K562 (cell line): ENCODE data around the gene OTULIN. TPM values are rescaled to one million over a fixed set of nuclear protein-coding genes. Genes with fewer than 3 reads are reported as not detected.
A peak's percentile ranks its signal among the peaks of the same experiment; 100 is the strongest.

Experiments
- ATAC-seq: fragments of 200-7000 bp; cut with Tn5 transposase; 3 replicates; pipeline ENCODE4 v1.9.1; 2020; ENCODE audit warnings: moderate library complexity
- BruUV-seq: library from RNA; stranded (reverse); fragments of 400-500 nt; replicated peaks from 2 replicates; lab custom pipeline; 2021; lab: Mats Ljungman, UMichigan
- CTCF ChIA-PET: fragments of 300-600 bp; formaldehyde crosslinking; extraction: SDS; loops from one replicate; lab custom pipeline; 2021; ENCODE audit warnings: low intra/inter-chr PET ratio; lab: Yijun Ruan, JAX
- POLR2A ChIA-PET: fragments of 300-600, 350-650 bp; sonication (Branson Sonifier 250); formaldehyde crosslinking; extraction: SDS; loops from one replicate; lab custom pipeline; 2021; ENCODE audit warnings: antibody characterized with exemption, inconsistent platforms; lab: Yijun Ruan, JAX
- DNase-seq, 4 experiments: peaks; one replicate each; pipeline versions ENCODE4 v3.0.0 to v3.0.0-alpha.2; 2011 to 2018; ENCODE audit warnings: low spot score in 3 of 4, mixed read lengths in 3 of 4; ENCODE audit errors: extremely low read depth in 1 of 4
- FAIRE-seq: peaks from 2 replicates; lab custom pipeline; 2011; peaks lifted over from hg19 to GRCh38; lab: Jason Lieb, UNC
- H2AFZ ChIP-seq: 2 replicates; pipeline ENCODE4 v1.6.0; 2011; ENCODE audit warnings: low read depth, low read length, control low read depth, inconsistent platforms
- H3K27ac ChIP-seq: fragments of 200-600 bp; 3 replicates; pipeline ENCODE4 v1.8.0; 2011; ENCODE audit warnings: low read depth, mild to moderate bottlenecking, control low read depth, inconsistent platforms, low read length, moderate library complexity, mixed read lengths; ENCODE audit errors: extremely low read depth
- H3K27me3 ChIP-seq, 2 experiments: fragments of 300-600 bp in 1 of 2; 2 replicates in 1 of 2; 3 replicates in 1 of 2; pipeline versions ENCODE4 v1.6.0 to v1.8.0; 2011; ENCODE audit warnings: inconsistent platforms in 2 of 2, low read length in 2 of 2, mild to moderate bottlenecking in 1 of 2, mixed read lengths in 1 of 2, moderate library complexity in 1 of 2; ENCODE audit not compliant: control insufficient read depth in 2 of 2, insufficient read depth in 2 of 2
- H3K36me3 ChIP-seq: fragments of 300-600 bp; 3 replicates; pipeline ENCODE4 v1.8.0; 2011; ENCODE audit warnings: mild to moderate bottlenecking, low read length, inconsistent platforms; ENCODE audit not compliant: control insufficient read depth, insufficient read depth
- H3K4me1 ChIP-seq, 2 experiments: fragments of 200-600 bp in 1 of 2; replicated peaks in 1 of 2; 2 replicates in 1 of 2; 3 replicates in 1 of 2; pipeline versions ENCODE4 v1.5.1 to v1.8.0; 2011; ENCODE audit warnings: inconsistent platforms in 2 of 2, low read length in 2 of 2, mild to moderate bottlenecking in 1 of 2, mixed read lengths in 1 of 2, moderate library complexity in 1 of 2; ENCODE audit not compliant: control insufficient read depth in 2 of 2, insufficient read depth in 2 of 2
- H3K4me2 ChIP-seq: 2 replicates; pipeline ENCODE4 v1.6.1; 2011; ENCODE audit warnings: low read length, control low read depth, inconsistent platforms, mixed read lengths; ENCODE audit not compliant: insufficient read depth
- H3K4me3 ChIP-seq: fragments of 200-600 bp; sonication (generic), shearing (Covaris generic); 2 replicates; pipeline ENCODE4 v1.5.1; 2016; ENCODE audit warnings: control low read depth, inconsistent platforms
- H3K79me2 ChIP-seq: fragments of 200-600 bp; 3 replicates; pipeline ENCODE4 v1.8.0; 2011; ENCODE audit warnings: low read length, inconsistent platforms; ENCODE audit not compliant: control insufficient read depth, insufficient read depth
- H3K9ac ChIP-seq, 2 experiments: 2 replicates each; pipeline versions ENCODE4 v1.6.0 to v1.6.1; 2011; ENCODE audit warnings: low read depth in 2 of 2, low read length in 2 of 2, control low read depth in 1 of 2, inconsistent platforms in 1 of 2, mild to moderate bottlenecking in 1 of 2, mixed read lengths in 1 of 2; ENCODE audit not compliant: insufficient read depth in 1 of 2
- H3K9me1 ChIP-seq: one replicate; pipeline ENCODE4 v1.6.0; 2011; ENCODE audit warnings: inconsistent platforms, mild to moderate bottlenecking, low read length, moderate library complexity; ENCODE audit not compliant: control insufficient read depth, insufficient read depth
- H3K9me3 ChIP-seq: replicated peaks from 2 replicates; pipeline ENCODE4 v1.5.1; 2011; ENCODE audit warnings: low read depth, low read length, inconsistent platforms; ENCODE audit not compliant: control insufficient read depth, insufficient read depth
- H4K20me1 ChIP-seq: replicated peaks from 2 replicates; pipeline ENCODE4 v1.6.1; 2011; ENCODE audit warnings: low read length, inconsistent platforms, mixed read lengths; ENCODE audit not compliant: control insufficient read depth, insufficient read depth
- C11orf30 ChIP-seq: fragments of 450-650 bp; IDR thresholded peaks from 2 replicates; pipeline ENCODE4 v1.6.1; 2016; ENCODE audit warnings: low read depth, mild to moderate bottlenecking
- E2F3 ChIP-seq: fragments of 250-450 bp; sonication (Bioruptor Pico); IDR thresholded peaks from 2 replicates; pipeline ENCODE4 v1.4.0; 2020; ENCODE audit warnings: mild to moderate bottlenecking
- ESRRA ChIP-seq: fragments of 450-650 bp; IDR thresholded peaks from 2 replicates; pipeline ENCODE4 v1.6.1; 2014; ENCODE audit warnings: low read depth, mild to moderate bottlenecking, moderate library complexity, borderline replicate concordance
- MAFF ChIP-seq: IDR thresholded peaks from 2 replicates; pipeline ENCODE4 v1.6.1; 2012; ENCODE audit warnings: low read length, improper control_type of control experiment
- MAFG ChIP-seq: fragments of 450-650 bp; conservative IDR thresholded peaks from 2 replicates; pipeline ENCODE4 v1.6.1; 2016; ENCODE audit warnings: missing genetic modification characterization, missing compliant biosample characterization
- MAFK ChIP-seq: IDR thresholded peaks from 2 replicates; pipeline ENCODE4 v1.6.1; 2011; ENCODE audit warnings: low read length, improper control_type of control experiment
- NFE2 ChIP-seq: IDR thresholded peaks from 2 replicates; pipeline ENCODE4 v1.6.1; 2014; ENCODE audit warnings: antibody characterized with exemption, low read depth
- NFE2L1 ChIP-seq: fragments of 450-650 bp; IDR thresholded peaks from 2 replicates; pipeline ENCODE4 v1.6.1; 2016; ENCODE audit warnings: missing genetic modification characterization, low read depth, mild to moderate bottlenecking, missing compliant biosample characterization, moderate library complexity, borderline replicate concordance
- NR2C1 ChIP-seq, 2 experiments: fragments of 450-650 bp; IDR thresholded peaks; 2 replicates each; pipeline ENCODE4 v1.6.1; 2017; ENCODE audit warnings: mild to moderate bottlenecking in 2 of 2, antibody characterized with exemption in 1 of 2, inconsistent platforms in 1 of 2, missing compliant biosample characterization in 1 of 2, missing genetic modification characterization in 1 of 2
- NR4A1 ChIP-seq, 2 experiments: fragments of 250-450 bp in 1 of 2; fragments of 450-650 bp in 1 of 2; sonication (Bioruptor Pico) in 1 of 2; IDR thresholded peaks; 2 replicates each; pipeline versions ENCODE4 v1.4.0 to v1.6.1; 2016 to 2020; ENCODE audit warnings: mild to moderate bottlenecking in 2 of 2, missing compliant biosample characterization in 1 of 2, missing genetic modification characterization in 1 of 2, moderate library complexity in 1 of 2
- PHF21A ChIP-seq: fragments of 450-650 bp; IDR thresholded peaks from 2 replicates; pipeline ENCODE4 v1.6.1; 2017; ENCODE audit warnings: low read depth, borderline replicate concordance
- ZNF316 ChIP-seq: fragments of 450-650 bp; IDR thresholded peaks from 2 replicates; pipeline ENCODE4 v1.6.1; 2016
- ZNF707 ChIP-seq: fragments of 250-450 bp; sonication (Bioruptor Pico); conservative IDR thresholded peaks from 2 replicates; pipeline ENCODE4 v1.8.0; 2022; ENCODE audit warnings: inconsistent platforms, mild to moderate bottlenecking, moderate library complexity
- WGBS: fragments of 100-300 bp; shearing (Covaris generic); methylation state at CpG from one replicate; pipeline ENCODE4 v1.1.6; 2016; ENCODE audit warnings: low coverage, mixed read lengths; ENCODE audit not compliant: insufficient coverage; ENCODE audit errors: missing lambda C conversion rate; 5-methylcytosine and 5-hydroxymethylcytosine counted together
- in situ Hi-C: fragments of 300-500 bp; cut with MboI; formaldehyde crosslinking; loops from 4 replicates; pipeline ENCODE4 v1.15.0; 2018; ENCODE audit warnings: inconsistent platforms, mixed read lengths
- intact Hi-C: fragments of 100-400 bp; cut with micrococcal nuclease; formaldehyde crosslinking; loops from 2 replicates; pipeline ENCODE4 v1.14.2; 2022
- polyA plus RNA-seq, 8 experiments: library from polyadenylated mRNA; depleted of rRNA in 4 of 8; stranded (reverse) in 5 of 8; unstranded in 3 of 8; fragments of >200 nt; fragmentation: Nextera tagmentation in 2 of 8; fragmentation: Illumina TruSeq in 1 of 8; extraction: Ambion mirVana in 2 of 8; extraction: Trizol in 1 of 8; gene quantifications; 2 replicates each; pipeline versions ENCODE4 v1.2.1 to v1.2.3, GENCODE V29; 2011 to 2014; ENCODE audit warnings: inconsistent platforms in 1 of 8, missing spikeins in 1 of 8
- total RNA-seq, 7 experiments: library from RNA; depleted of rRNA in 6 of 7; stranded (reverse); fragments of >200 nt in 6 of 7; fragmentation: Illumina TruSeq in 2 of 7; extraction: Trizol in 2 of 7; gene quantifications; 2 replicates each; pipeline versions ENCODE4 v1.2.1 to v1.2.3, GENCODE V29; 2011 to 2021; ENCODE audit warnings: low replicate concordance in 1 of 7

OTULIN gene
- total and polyA plus RNA-seq, 9 of the 15 experiments (the other 6 are each of a cell fraction or from before 2014, with no cell fraction given) = 3.3 to 33.6 (median 20.1) TPM

- Histone ChIP-seq H3K4me3 (no peak overlapping the region), H2AFZ (peak overlapping the region; percentile 14; the same call in 1 of the 2 replicates), H3K4me1 (peaks cover 0 to 6% of the 10 kb centered on the region in 2 experiments; a peak in 3 of 5 replicates), H3K9me3 (no peaks in the 10 kb centered on the region), H4K20me1 (no peaks in the 10 kb centered on the region; the same call in 1 of the 2 replicates), H3K9me1 (no peaks in the 10 kb centered on the region), H3K9ac (no peak overlapping the region), H3K36me3 (no peaks in the 10 kb centered on the region), H3K27ac (no peak overlapping the region), H3K27me3 (peaks cover 5 to 18% of the 10 kb centered on the region in 2 experiments), H3K79me2 (no peaks in the 10 kb centered on the region), H3K4me2 (no peak overlapping the region; the same call in 1 of the 2 replicates)
- ChIA-PET POLR2A (interaction anchor here (0.6 to 1.3 kb wide), 2 partner anchors 9 to 165 kb away, joined by 3 read pairs; no protein-coding TSS in a partner anchor), CTCF (no interaction called here)
- intact Hi-C loops = loop anchor here (10.0 kb wide), 1 partner anchor 152 kb away; the partner anchor contains the start of gene ANKH
- ATAC-seq (no peak), FAIRE-seq (no peak), DNase-seq (no peak)
- no TSS peak for BruUV-seq
- TF ChIP-seq E2F3 (CRISPR knock-in tag) = no peak
- TF ChIP-seq MAFF = 0 out of 2 replicates have a peak, but pooled peaks have one; percentile 6
- 0 out of 2 replicates have a peak, but pooled peaks have one; percentile 21 for TF ChIP-seq MAFK
- peak; percentile 56 for TF ChIP-seq NFE2
- peak; percentile 70 for TF ChIP-seq C11orf30
- TF ChIP-seq NFE2L1 (tag) = peak; percentile 43; the same call in 1 of the 2 replicates
- TF ChIP-seq ESRRA = 0 out of 2 replicates have a peak, but pooled peaks have one; percentile 3
- no peak for TF ChIP-seq ZNF707 (CRISPR knock-in tag)
- TF ChIP-seq PHF21A = no peak
- TF ChIP-seq NR4A1 (CRISPR knock-in tag; IDR thresholded peaks at IDR 0.05) = no peak
- TF ChIP-seq NR4A1 (tag; IDR thresholded peaks at IDR 0.05) = 0 out of 2 replicates have a peak, but pooled peaks have one; percentile 23
- no peak for TF ChIP-seq NR2C1 (IDR thresholded peaks at IDR 0.05)
- 0 out of 2 replicates have a peak, but pooled peaks have one; percentile 21 for TF ChIP-seq NR2C1 (tag; IDR thresholded peaks at IDR 0.05)
- TF ChIP-seq MAFG (tag) = peak; percentile 87
- TF ChIP-seq ZNF316 = peak; percentile 77
- in situ Hi-C loops = no loop called here
- 37% methylated on average over 8 of the region's 8 CpGs for WGBS
These were observed 58.4 kb downstream of the OTULIN start for GRCh38 chr5:14722923-14723322.
